H9 (cell line): Measurements from ENCODE around the gene UCKL1. TPM values are rescaled to one million over a fixed set of nuclear protein-coding genes. Genes with fewer than 3 reads are reported as not detected.

Source experiments
- DNase-seq: peaks from one replicate; pipeline ENCODE4 v3.0.0-alpha.2; 2017
- H2AFZ ChIP-seq: one replicate; pipeline ENCODE4 v1.6.1; 2013; ENCODE audit warnings: mild to moderate bottlenecking, low read length, control low read depth, moderate library complexity
- H2AK5ac ChIP-seq: 2 replicates; pipeline ENCODE4 v1.6.1; 2013; ENCODE audit warnings: low read length, control low read depth, mixed read lengths; ENCODE audit not compliant: insufficient read length
- H2BK120ac ChIP-seq: one replicate; pipeline ENCODE4 v1.6.1; 2013; ENCODE audit warnings: low read depth, mild to moderate bottlenecking, low read length, control low read depth, inconsistent platforms; ENCODE audit not compliant: poor library complexity, severe bottlenecking
- H2BK12ac ChIP-seq: 2 replicates; pipeline ENCODE4 v1.6.1; 2013; ENCODE audit warnings: low read length, control low read depth, mixed read lengths, low read depth; ENCODE audit not compliant: insufficient read length
- H2BK15ac ChIP-seq: 2 replicates; pipeline ENCODE4 v1.6.1; 2013; ENCODE audit warnings: low read depth, low read length, control low read depth
- H2BK20ac ChIP-seq: one replicate; pipeline ENCODE4 v1.6.1; 2013; ENCODE audit warnings: low read depth, mild to moderate bottlenecking, low read length, control low read depth, inconsistent platforms; ENCODE audit not compliant: poor library complexity, severe bottlenecking
- H2BK5ac ChIP-seq: 2 replicates; pipeline ENCODE4 v1.6.1; 2013; ENCODE audit warnings: low read length, control low read depth, mixed read lengths; ENCODE audit not compliant: insufficient read length
- H3K14ac ChIP-seq: 2 replicates; pipeline ENCODE4 v1.6.1; 2013; ENCODE audit warnings: low read length, control low read depth; ENCODE audit not compliant: insufficient read depth
- H3K18ac ChIP-seq: 2 replicates; pipeline ENCODE4 v1.6.1; 2013; ENCODE audit warnings: low read depth, mild to moderate bottlenecking, mixed read lengths, low read length, control low read depth; ENCODE audit not compliant: insufficient read length
- H3K23ac ChIP-seq: 2 replicates; pipeline ENCODE4 v1.6.1; 2013; ENCODE audit warnings: low read length, control low read depth, mixed read lengths, low read depth; ENCODE audit not compliant: insufficient read length
- H3K23me2 ChIP-seq: 2 replicates; pipeline ENCODE4 v1.6.1; 2013; ENCODE audit warnings: low read depth, mild to moderate bottlenecking, mixed read lengths, low read length, control low read depth; ENCODE audit not compliant: insufficient read length, poor library complexity, severe bottlenecking
- H3K27ac ChIP-seq: 2 replicates; pipeline ENCODE4 v1.5.1; 2013; ENCODE audit warnings: low read length, control low read depth, mixed read lengths, low read depth; ENCODE audit not compliant: insufficient read length
- H3K27me3 ChIP-seq: 2 replicates; pipeline ENCODE4 v1.6.1; 2013; ENCODE audit warnings: low read length, control low read depth, inconsistent platforms; ENCODE audit not compliant: insufficient read depth
- H3K4ac ChIP-seq: 2 replicates; pipeline ENCODE4 v1.6.1; 2013; ENCODE audit warnings: low read depth, mild to moderate bottlenecking, control low read depth, inconsistent platforms, low read length, moderate library complexity
- H3K4me1 ChIP-seq: 2 replicates; pipeline ENCODE4 v1.6.1; 2013; ENCODE audit warnings: low read length, control low read depth, inconsistent platforms; ENCODE audit not compliant: insufficient read depth
- H3K4me2 ChIP-seq: 2 replicates; pipeline ENCODE4 v1.6.1; 2013; ENCODE audit warnings: low read length, control low read depth, mixed read lengths; ENCODE audit not compliant: insufficient read length, insufficient read depth
- H3K56ac ChIP-seq: 2 replicates; pipeline ENCODE4 v1.6.1; 2013; ENCODE audit warnings: low read depth, mild to moderate bottlenecking, mixed read lengths, low read length, control low read depth; ENCODE audit not compliant: insufficient read length
- H3K79me1 ChIP-seq: 2 replicates; pipeline ENCODE4 v1.6.1; 2013; ENCODE audit warnings: low read depth, mild to moderate bottlenecking, moderate library complexity, low read length, control low read depth, inconsistent platforms; ENCODE audit not compliant: insufficient read depth, poor library complexity, severe bottlenecking
- H3K79me2 ChIP-seq: 2 replicates; pipeline ENCODE4 v1.6.1; 2013; ENCODE audit warnings: low read length, control low read depth, inconsistent platforms; ENCODE audit not compliant: insufficient read depth
- H3K9ac ChIP-seq: 2 replicates; pipeline ENCODE4 v1.6.1; 2013; ENCODE audit warnings: low read length, control low read depth, mixed read lengths; ENCODE audit not compliant: insufficient read length; ENCODE audit errors: extremely low read depth
- H3K9me3 ChIP-seq: one replicate; pipeline ENCODE4 v1.6.1; 2013; ENCODE audit warnings: low read depth, low read length, inconsistent platforms; ENCODE audit not compliant: control insufficient read depth
- H3T11ph ChIP-seq: one replicate; pipeline ENCODE4 v1.6.1; 2013; ENCODE audit warnings: mild to moderate bottlenecking, low read length, control low read depth, inconsistent platforms
- H4K20me1 ChIP-seq: one replicate; pipeline ENCODE4 v1.6.1; 2013; ENCODE audit not compliant: control insufficient read depth, insufficient read length, insufficient read depth
- H4K5ac ChIP-seq: 2 replicates; pipeline ENCODE4 v1.6.1; 2013; ENCODE audit warnings: low read depth, mild to moderate bottlenecking, mixed read lengths, low read length, control low read depth; ENCODE audit not compliant: insufficient read length
- H4K8ac ChIP-seq: replicated peaks from 2 replicates; pipeline ENCODE4 v1.6.1; 2013; ENCODE audit warnings: low read length, control low read depth, mixed read lengths, low read depth; ENCODE audit not compliant: insufficient read length
- H4K91ac ChIP-seq: 2 replicates; pipeline ENCODE4 v1.6.1; 2013; ENCODE audit warnings: low read depth, mild to moderate bottlenecking, moderate library complexity, mixed read lengths, low read length, control low read depth; ENCODE audit not compliant: insufficient read length
- H3K27ac Mint-ChIP-seq, 3 experiments: 2 replicates in 2 of 3; 3 replicates in 1 of 3; pipeline ENCODE4 v1.8.0; 2020 to 2021; ENCODE audit warnings: mixed read lengths in 3 of 3, mild to moderate bottlenecking in 1 of 3, moderate library complexity in 1 of 3
- H3K27me3 Mint-ChIP-seq: 2 replicates; pipeline ENCODE4 v1.8.0; 2021; ENCODE audit warnings: low read depth, mild to moderate bottlenecking, moderate library complexity, mixed read lengths
- H3K36me3 Mint-ChIP-seq, 3 experiments: 2 replicates in 2 of 3; 3 replicates in 1 of 3; pipeline ENCODE4 v1.8.0; 2020 to 2021; ENCODE audit warnings: low read depth in 3 of 3, mixed read lengths in 3 of 3; ENCODE audit not compliant: insufficient read depth in 1 of 3
- H3K4me1 Mint-ChIP-seq, 2 experiments: 2 replicates each; pipeline ENCODE4 v1.8.0; 2020; ENCODE audit warnings: mixed read lengths in 2 of 2
- H3K4me3 Mint-ChIP-seq, 2 experiments: 2 replicates in 1 of 2; 3 replicates in 1 of 2; pipeline ENCODE4 v1.8.0; 2020 to 2021; ENCODE audit warnings: mild to moderate bottlenecking in 2 of 2, mixed read lengths in 2 of 2, moderate library complexity in 1 of 2
- H3K9me3 Mint-ChIP-seq, 2 experiments: 2 replicates in 1 of 2; 3 replicates in 1 of 2; pipeline ENCODE4 v1.8.0; 2020; ENCODE audit warnings: mild to moderate bottlenecking in 2 of 2, mixed read lengths in 2 of 2, moderate library complexity in 1 of 2
- CTCF ChIP-seq: fragments of 200-600 bp; sonication (generic); conservative IDR thresholded peaks from 3 replicates; pipeline ENCODE4 v1.8.0; 2021; ENCODE audit warnings: antibody characterized with exemption, mild to moderate bottlenecking
- WGBS: extraction: QIAGEN DNeasy Blood & Tissue Kit; methylation state at CpG from one replicate; pipeline ENCODE4 v1.1.7; 2013; ENCODE audit warnings: missing lambda C conversion rate, low lambda C conversion rate, mixed read lengths; ENCODE audit not compliant: insufficient read length; ENCODE audit errors: extremely low coverage; 5-methylcytosine and 5-hydroxymethylcytosine counted together
- total RNA-seq: library from RNA; stranded (reverse); gene quantifications from 2 replicates; pipeline ENCODE4 v1.2.1, GENCODE V29; 2021

Gene UCKL1
- total RNA-seq, 1 experiment from 2014 or later: 40.9 TPM

- no peak overlapping the region for H2AFZ ChIP-seq
- H3K9ac ChIP-seq: no peak overlapping the region
- H2AK5ac ChIP-seq: no peak overlapping the region
- no peak overlapping the region for H3K14ac ChIP-seq
- H3K4me3 Mint-ChIP-seq: no peak overlapping the region
- no peak overlapping the region for H2BK15ac ChIP-seq
- H2BK5ac ChIP-seq: no peak overlapping the region
- no CpG with 5 or more reads among the region's 9 CpGs for WGBS
- no peak overlapping the region for H2BK12ac ChIP-seq
- no peaks in the 10 kb centered on the region for H3K27me3 ChIP-seq
- no peaks in the 10 kb centered on the region for H3K9me3 Mint-ChIP-seq
- H4K91ac ChIP-seq: no peak overlapping the region
- no peaks in the 10 kb centered on the region for H3K4me1 ChIP-seq
- no peaks in the 10 kb centered on the region for H3K9me3 ChIP-seq
- peaks cover 17 to 43% (median 42%) of the 10 kb centered on the region in 3 experiments for H3K36me3 Mint-ChIP-seq
- no peak overlapping the region for H3T11ph ChIP-seq
- H3K27me3 Mint-ChIP-seq: no peaks in the 10 kb centered on the region
- no peak overlapping the region for H3K56ac ChIP-seq
- H4K5ac ChIP-seq: no peak overlapping the region
- H2BK20ac ChIP-seq: no peak overlapping the region
- H4K8ac ChIP-seq: no peak overlapping the region
- H3K4me2 ChIP-seq: no peak overlapping the region
- peak overlapping the region in 1 of 3 experiments; percentile 80; a peak in 1 of 7 replicates for H3K27ac Mint-ChIP-seq
- no peak overlapping the region for H3K27ac ChIP-seq
- H3K18ac ChIP-seq: no peak overlapping the region
- no peaks in the 10 kb centered on the region for H3K79me1 ChIP-seq
- no peak overlapping the region for H3K23ac ChIP-seq
- H3K4ac ChIP-seq: no peak overlapping the region
- H3K23me2 ChIP-seq: peaks cover 6% of the 10 kb centered on the region
- no peak for TF ChIP-seq CTCF
- no peak for DNase-seq
- H3K79me2 ChIP-seq: 0 out of 2 replicates have a peak, but pooled peaks cover 4% of the 10 kb centered on the region
- H4K20me1 ChIP-seq: no peaks in the 10 kb centered on the region
- no peak overlapping the region for H2BK120ac ChIP-seq
- H3K4me1 Mint-ChIP-seq: no peaks in the 10 kb centered on the region
Measured at GRCh38 chr20:63935447-63935846, 20.8 kb downstream of the UCKL1 start.
